Fibroblast of peridontal ligament (primary cell): Measurements from ENCODE around the gene HK1.

Experiments
- DNase-seq: peaks from one replicate; pipeline ENCODE4 v3.0.0-alpha.2; 2010; ENCODE audit errors: extremely low read depth

The HK1 gene

DNA sequence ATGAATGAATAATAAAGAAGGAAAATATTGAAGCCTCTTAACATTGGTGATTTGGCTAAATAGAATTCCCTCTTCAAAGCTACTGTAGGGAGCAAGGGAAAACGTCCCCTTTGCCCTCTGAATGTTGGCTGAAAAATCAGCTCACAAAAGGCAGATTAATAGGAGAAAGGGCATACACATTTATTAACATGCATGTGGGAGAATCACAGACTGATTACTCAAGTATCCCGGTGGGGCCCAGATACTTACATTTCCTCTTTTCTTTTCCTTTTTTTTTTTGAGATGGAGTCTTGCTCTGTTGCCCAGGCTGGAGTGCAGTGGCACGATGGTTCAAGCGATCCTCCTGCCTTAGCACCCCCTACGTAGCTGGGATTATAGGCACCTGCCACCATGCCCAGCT is 68.5 kb downstream of the HK1 start:
- DNase-seq, result no peak

DNA sequence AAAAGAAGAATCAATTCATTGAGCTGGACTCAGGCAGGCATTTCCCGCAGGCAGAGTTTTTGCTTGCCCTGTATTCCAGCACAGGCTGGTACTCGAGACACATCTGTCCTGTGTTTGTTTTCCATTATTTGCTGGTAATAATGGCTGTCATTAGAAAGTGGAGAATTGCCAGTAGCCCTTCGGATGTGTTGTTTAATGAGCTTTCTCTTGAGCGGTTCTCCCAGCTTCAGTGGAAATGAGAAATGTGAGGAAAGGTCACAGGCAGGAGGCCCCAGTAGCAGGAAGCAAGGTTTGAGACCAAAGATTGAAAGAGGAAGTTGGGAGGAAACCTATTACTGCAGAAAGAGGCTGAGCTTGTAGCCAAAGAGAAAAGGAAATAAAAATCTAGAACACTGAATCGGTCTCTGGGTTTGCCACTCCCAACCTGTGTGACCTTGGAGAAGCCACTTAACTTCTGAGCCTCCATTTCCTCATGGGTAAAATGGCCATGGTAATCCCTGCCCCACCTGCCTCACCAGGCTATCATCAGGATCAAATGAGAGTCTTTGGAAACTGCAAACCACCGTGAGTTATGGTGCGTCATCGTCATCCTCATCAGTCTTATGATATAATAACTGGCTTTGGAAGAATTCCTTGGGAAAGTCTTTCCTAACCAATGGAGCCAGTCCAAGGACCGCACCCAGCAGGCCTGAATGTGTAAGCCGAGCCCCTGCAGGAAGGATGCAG is 70.7 kb downstream of the HK1 start:
- DNase-seq, result peak; percentile 99

GRCh38 chr10:69349542-69349888 is 71.2 kb downstream of the HK1 start:
- no peak for DNase-seq

DNA sequence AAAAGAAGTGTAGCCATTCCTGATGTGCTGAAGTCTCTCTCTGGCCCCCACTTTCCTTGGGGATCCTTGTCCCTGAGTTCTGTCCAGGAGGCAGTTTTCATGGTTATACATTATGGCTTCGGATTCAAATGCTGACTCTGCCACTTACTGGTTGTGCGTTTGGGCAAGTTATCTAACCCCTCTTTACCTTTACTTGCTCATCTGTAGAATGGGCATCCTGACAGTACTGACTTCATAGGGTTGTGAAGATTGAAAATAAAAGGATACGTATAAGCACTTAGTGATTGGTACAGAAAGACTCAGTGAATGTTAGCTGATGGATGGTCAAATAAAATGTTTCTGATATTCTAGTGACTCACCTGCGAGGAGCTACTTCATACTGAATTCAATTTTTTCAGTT is 73.3 kb downstream of the HK1 start:
- DNase-seq, result no peak

GRCh38 chr10:69352569-69353264 is 74.4 kb downstream of the HK1 start:
- peak; percentile 86 for DNase-seq

DNA sequence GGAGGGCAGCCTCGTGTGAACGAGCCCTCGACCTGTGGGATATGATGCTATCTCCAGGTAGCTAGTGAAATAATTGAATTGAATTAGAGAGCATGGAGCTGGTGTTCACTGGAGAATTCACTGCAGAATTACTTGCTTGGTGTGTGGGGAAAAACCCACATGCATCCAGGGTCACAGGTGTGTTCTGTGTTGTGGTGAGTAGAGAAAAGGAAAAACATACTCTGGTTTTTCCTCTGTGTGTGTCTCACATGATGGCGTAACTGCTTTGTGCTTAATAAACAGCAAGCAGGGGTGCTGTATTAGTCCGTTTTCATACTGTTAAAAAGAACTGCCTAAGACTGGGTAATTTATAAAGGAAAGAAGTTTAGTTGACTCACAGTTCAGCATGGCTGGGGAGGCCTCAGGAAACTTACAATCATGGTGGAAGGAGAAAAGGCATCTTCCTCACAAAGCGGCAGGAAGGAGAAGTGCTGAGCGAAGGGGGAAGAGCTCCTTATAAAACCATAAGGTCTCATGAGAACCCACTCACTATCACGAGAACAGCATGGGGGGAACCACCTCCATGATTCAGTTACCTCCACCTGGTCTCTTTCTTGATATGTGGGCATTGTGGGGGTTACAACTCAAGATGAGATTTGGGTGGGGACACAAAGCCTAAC is 75.8 kb downstream of the HK1 start:
- DNase-seq, result no peak

- no peak for DNase-seq
Measured at GRCh38 chr10:69356187-69356586, 77.9 kb downstream of the HK1 start.

- no peak for DNase-seq
Measured at GRCh38 chr10:69358148-69358795, 80.0 kb downstream of the HK1 start.

GRCh38 chr10:69359148-69359547 is 80.9 kb downstream of the HK1 start:
- peak; percentile 46 for DNase-seq

- DNase-seq, result no peak
Measured at GRCh38 chr10:69359594-69359993, 81.3 kb downstream of the HK1 start.

DNA sequence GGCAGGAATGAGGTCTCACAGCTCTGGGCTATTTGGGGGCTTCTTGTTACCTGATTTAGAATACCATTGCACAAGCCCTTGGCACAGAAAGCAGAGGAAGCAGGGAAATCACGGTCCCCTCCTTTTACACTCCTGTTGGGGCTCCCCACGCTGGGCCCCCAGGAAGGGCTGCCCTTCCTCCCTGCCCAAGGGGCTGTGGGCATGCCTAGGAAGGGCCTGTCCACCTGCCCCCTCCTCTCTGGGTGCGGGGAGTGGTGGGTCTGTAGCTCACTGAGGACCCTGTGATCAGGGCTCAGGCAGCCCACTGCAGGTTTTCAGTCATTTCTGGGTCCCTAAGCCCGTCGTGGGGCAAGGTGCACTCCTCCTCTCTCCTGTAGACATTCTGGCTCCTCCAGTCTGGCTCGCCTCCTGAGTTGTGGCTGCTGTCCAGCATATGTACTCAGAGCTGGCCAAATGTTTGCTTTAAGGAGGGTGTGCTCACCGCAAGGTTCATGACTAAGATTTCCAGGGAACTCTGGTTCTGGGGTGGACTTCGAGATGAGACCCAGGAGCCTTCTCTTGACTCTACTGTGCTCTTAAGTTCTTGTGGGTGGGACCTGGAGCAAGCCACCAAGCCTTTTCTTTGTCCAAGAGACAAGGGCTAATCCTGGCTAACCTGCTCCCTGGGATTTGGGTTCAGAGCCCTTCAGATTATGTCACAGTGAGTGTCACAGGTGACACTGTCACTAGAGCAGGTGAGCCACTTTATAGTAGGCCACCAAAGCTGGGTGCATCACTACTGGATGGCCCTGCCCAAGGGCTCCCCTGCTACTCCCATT is 82.4 kb downstream of the HK1 start:
- peak; percentile 89 for DNase-seq

DNA sequence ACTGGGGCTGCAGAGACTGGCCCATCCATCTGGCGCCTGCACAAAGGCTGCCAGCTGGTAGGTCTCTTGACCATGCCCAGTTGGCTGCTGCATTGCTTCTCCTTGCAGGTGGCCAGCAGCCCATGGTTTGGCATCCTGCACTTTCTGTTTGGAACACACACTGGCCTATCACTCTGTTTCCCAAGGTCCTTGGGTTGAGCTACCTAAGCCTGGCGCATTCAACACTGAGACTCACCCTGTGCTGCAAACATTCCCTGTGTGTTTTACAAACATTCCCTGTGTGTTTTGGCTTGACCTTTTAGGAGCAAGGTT is 83.0 kb downstream of the HK1 start:
- DNase-seq, result no peak

GRCh38 chr10:69362471-69362954 is 84.2 kb downstream of the HK1 start:
- DNase-seq, result peak; percentile 75

DNA sequence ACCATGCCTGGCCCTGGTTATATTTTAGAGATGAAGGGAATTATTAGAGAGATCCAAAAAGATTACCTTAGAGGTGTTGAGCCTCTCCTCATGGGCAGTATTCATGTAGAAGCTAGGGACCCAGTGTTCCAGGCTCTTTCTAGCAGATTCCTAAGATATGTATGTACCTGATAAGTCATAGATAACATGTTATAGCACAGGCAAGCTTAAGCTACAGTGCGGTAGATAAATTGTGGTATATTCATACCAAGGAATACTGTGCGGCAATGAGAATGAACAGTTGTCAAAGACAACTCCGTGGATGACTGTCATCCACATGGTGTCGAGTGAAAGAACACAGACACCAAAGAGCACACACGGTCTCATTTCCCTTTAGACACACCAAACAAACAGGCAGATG is 85.4 kb downstream of the HK1 start:
- DNase-seq, result no peak

GRCh38 chr10:69364232-69364940 is 86.1 kb downstream of the HK1 start:
- DNase-seq, result peak; percentile 29

DNA sequence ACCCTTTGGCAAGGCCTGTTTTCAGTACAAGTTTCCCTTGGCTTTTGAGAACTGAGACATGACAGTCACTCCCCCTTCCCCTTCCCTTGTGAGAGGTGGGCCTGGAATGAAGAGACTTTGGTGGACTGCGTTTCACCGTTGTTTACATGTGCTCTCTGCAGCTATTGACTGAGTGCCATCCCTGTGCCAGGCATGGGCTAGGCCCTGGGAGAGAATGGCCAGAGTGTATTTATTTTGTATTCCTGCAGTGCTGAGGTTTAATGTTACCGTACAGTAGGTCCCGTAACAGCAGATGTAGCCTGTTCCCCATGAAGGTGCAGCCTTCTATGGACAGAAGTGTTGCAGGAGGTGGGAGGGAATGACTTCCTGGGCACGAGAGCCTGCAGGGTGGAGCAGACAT is 88.4 kb downstream of the HK1 start:
- DNase-seq, result no peak

DNA sequence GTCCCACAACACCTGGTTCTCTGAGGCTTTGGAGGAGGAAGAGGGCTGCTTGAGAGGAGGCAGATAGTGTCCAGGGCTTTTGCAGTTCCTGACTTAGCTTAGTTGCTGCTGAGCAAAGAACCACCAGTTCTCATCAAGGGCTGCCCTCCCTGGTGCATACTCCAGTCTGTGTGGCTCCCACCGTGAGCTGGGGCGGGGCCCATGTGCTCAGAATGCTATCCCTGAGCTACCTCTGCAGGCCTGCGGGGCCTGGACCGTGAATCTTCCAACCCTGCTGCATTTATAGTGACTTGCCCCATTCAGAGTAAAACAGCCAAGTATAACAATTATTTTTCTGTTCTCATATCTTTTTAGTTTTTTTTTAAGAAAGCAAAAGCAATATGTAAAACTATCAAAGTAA is 89.2 kb downstream of the HK1 start:
- no peak for DNase-seq

- DNase-seq, result peak; percentile 55
Measured at GRCh38 chr10:69372126-69372980, 94.1 kb downstream of the HK1 start.

DNA sequence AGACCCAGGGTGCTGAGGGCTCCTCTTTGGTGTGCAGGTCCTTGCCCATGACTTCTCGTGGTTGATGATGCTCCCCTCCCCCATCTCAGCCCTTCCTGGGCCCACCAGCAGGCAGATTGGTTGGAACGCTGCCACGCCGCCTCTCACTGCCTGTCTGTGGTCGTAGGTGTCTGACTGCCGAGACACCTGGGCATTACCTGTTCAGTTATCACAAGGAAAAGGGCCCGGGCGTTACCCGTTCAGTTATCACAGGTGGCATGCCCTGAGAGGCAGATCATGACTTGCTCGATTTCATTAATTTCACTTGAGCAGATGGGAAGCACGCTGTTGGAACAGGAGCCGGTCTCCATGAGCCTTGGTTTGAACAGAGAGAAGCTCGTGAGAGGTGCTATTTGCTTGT is 95.9 kb downstream of the HK1 start:
- DNase-seq, result no peak

DNA sequence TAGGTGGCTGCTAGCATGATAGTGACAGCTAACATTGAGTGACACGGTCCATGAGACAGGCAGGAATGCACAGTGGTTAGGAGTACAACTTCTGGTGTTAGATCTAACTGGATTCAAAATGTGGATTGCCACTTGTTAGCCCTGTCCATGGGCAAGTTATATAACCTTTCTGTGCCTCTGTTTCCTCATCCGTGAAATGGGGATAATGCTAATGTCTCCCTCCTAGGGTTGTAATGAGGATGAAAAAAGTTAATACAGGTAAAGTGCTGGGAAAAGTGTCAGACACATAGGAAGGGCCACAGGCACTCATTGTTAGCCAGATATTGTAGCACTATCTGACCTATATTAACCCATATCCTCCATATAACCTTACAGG is 96.6 kb downstream of the HK1 start:
- no peak for DNase-seq
